Posterior cingulate gyrus (tissue), 11 donors: ENCODE measurements around the gene POLRMT.

Experiments
- DNase-seq, 10 donors: peaks; one replicate each; pipeline versions ENCODE4 v3.0.0 to v3.0.0-alpha.2; 2020 to 2021; ENCODE audit warnings: mixed read lengths in 3 of 10
- intact Hi-C: fragments of 100-400 bp; cut with DNase I; formaldehyde crosslinking; loops from one replicate; pipeline ENCODE4 v1.15.1; 2023

The POLRMT gene

GRCh38 chr19:601790-602189 is 31.5 kb downstream of the POLRMT start:
- DNase-seq = no peak
- intact Hi-C loops = no loop called here

GRCh38 chr19:601310-601709 is 32.0 kb downstream of the POLRMT start:
- no peak for DNase-seq
- intact Hi-C loops = no loop called here

GRCh38 chr19:597406-598315 is 35.7 kb downstream of the POLRMT start:
- DNase-seq = no peak
- intact Hi-C loops = no loop called here

- no peak for DNase-seq
- intact Hi-C loops = no loop called here
Observed at GRCh38 chr19:596263-596655, 37.1 kb downstream of the POLRMT start.

GRCh38 chr19:595326-596262 is 37.7 kb downstream of the POLRMT start:
- no peak for DNase-seq
- intact Hi-C loops = no loop called here

- intact Hi-C loops = no loop called here
- DNase-seq = no peak
Observed at GRCh38 chr19:594265-594870, 39.0 kb downstream of the POLRMT start.

- no peak for DNase-seq
- intact Hi-C loops = no loop called here
Observed at GRCh38 chr19:593505-593904, 39.8 kb downstream of the POLRMT start.

- DNase-seq = no peak
- intact Hi-C loops = no loop called here
Observed at GRCh38 chr19:593055-593454, 40.3 kb downstream of the POLRMT start.

- DNase-seq = no peak
- intact Hi-C loops = no loop called here
Observed at GRCh38 chr19:592101-592500, 41.2 kb downstream of the POLRMT start.

- intact Hi-C loops = no loop called here
Observed at GRCh38 chr19:591099-591958, 42.0 kb downstream of the POLRMT start.

GRCh38 chr19:590750-591098 is 42.6 kb downstream of the POLRMT start:
- intact Hi-C loops = no loop called here
- no peak for DNase-seq

More at GRCh38 chr19:591099-591958, 42.0 kb downstream of the POLRMT start:
- peak in 2 of 10 donors; percentile 64 to 86 for DNase-seq

- intact Hi-C loops = no loop called here
Observed at GRCh38 chr19:590396-590745, 43.0 kb downstream of the POLRMT start.

GRCh38 chr19:589693-590395 is 43.5 kb downstream of the POLRMT start, which contains the start of gene HCN2:
HCN2 (plus strand) TSS chr19:589881; CDS start chr19:589946, 65 bp downstream.
- no peak for DNase-seq
- intact Hi-C loops = loop anchor here (5.0 kb wide), 1 partner anchor 142 kb away; no protein-coding TSS in a partner anchor

More at GRCh38 chr19:590396-590745, 43.0 kb downstream of the POLRMT start:
- DNase-seq = no peak

GRCh38 chr19:588741-589692 is 44.3 kb downstream of the POLRMT start:
- peak in 1 of 10 donors; percentile 89 for DNase-seq
- intact Hi-C loops = loop anchor here (5.0 kb wide), 1 partner anchor 143 kb away; no protein-coding TSS in a partner anchor

- DNase-seq = peak; percentile 82 to 99 (median 90)
- intact Hi-C loops = loop anchor here (5.0 kb wide), 1 partner anchor 144 kb away; no protein-coding TSS in a partner anchor
Observed at GRCh38 chr19:588093-588740, 45.1 kb downstream of the POLRMT start.

- intact Hi-C loops = loop anchor here (5.0 kb wide), 1 partner anchor 147 kb away; no protein-coding TSS in a partner anchor
- DNase-seq = peak in 2 of 10 donors; percentile 1 to 82
Observed at GRCh38 chr19:585551-586110, 47.7 kb downstream of the POLRMT start.

GRCh38 chr19:585146-585545 is 48.2 kb downstream of the POLRMT start:
- peak in 1 of 10 donors; percentile 82 for DNase-seq
- intact Hi-C loops = loop anchor here (5.0 kb wide), 1 partner anchor 147 kb away; no protein-coding TSS in a partner anchor
